HCT116 (cell line): Measurements from ENCODE around the gene POLRMT. TPM values are rescaled to one million over a fixed set of nuclear protein-coding genes. Genes with fewer than 3 reads are reported as not detected.

Source experiments
- ATAC-seq: fragments of 200-7000 bp; cut with Tn5 transposase; 2 replicates; pipeline ENCODE4 v1.9.1; 2020; ENCODE audit warnings: mild to moderate bottlenecking, moderate library complexity
- BruUV-seq: library from RNA; stranded (reverse); fragments of 400-500 nt; replicated peaks from 2 replicates; lab custom pipeline; 2021; lab: Mats Ljungman, UMichigan
- CTCF ChIA-PET: fragments of 300-600 bp; sonication (Branson Sonifier 250); formaldehyde crosslinking; loops from one replicate; lab custom pipeline; 2021; ENCODE audit warnings: antibody characterized with exemption; lab: Charles Lee
- POLR2A ChIA-PET: fragments of 300-600, 350-600 bp; sonication (Branson Sonifier 250); formaldehyde crosslinking; loops from one replicate; lab custom pipeline; 2021; ENCODE audit warnings: antibody characterized with exemption; lab: Charles Lee
- RAD21 ChIA-PET, 2 experiments: fragments of 300-600 bp; sonication (Branson Sonifier 250); formaldehyde crosslinking; loops; one replicate each; lab custom pipeline; 2023; ENCODE audit warnings: low total read pairs in 2 of 2; ENCODE audit not compliant: uncharacterized antibody in 2 of 2, unreplicated experiment in 2 of 2, low non-redundant PET in 1 of 2; lab: Charles Lee
- DNase-seq: peaks from one replicate; pipeline ENCODE4 v3.0.0-alpha.2; 2010; ENCODE audit warnings: low read depth, low spot score
- H2AFZ ChIP-seq: fragments of 200-600 bp; shearing (Covaris generic), sonication (generic); 2 replicates; pipeline ENCODE4 v1.6.1; 2017; ENCODE audit warnings: low read depth, mixed run types, mixed read lengths, antibody characterized with exemption, low read length; ENCODE audit not compliant: poor library complexity, severe bottlenecking
- H3K27ac ChIP-seq: 2 replicates; pipeline ENCODE4 v1.5.1; 2012; ENCODE audit warnings: low read depth, low read length
- H3K27me3 ChIP-seq: fragments of 200-600 bp; sonication (generic); 2 replicates; pipeline ENCODE4 v1.6.1; 2016; ENCODE audit warnings: mixed run types, low read length, mixed read lengths; ENCODE audit not compliant: insufficient read depth
- H3K36me3 ChIP-seq, 2 experiments: fragments of 200-500 bp in 1 of 2; fragments of 200-600 bp in 1 of 2; sonication (Bioruptor generic) in 1 of 2; sonication (generic) in 1 of 2; 2 replicates each; pipeline versions ENCODE4 v1.5.1 to v1.6.1; 2014 to 2016; ENCODE audit warnings: low read length in 2 of 2, inconsistent platforms in 1 of 2, mixed read lengths in 1 of 2, mixed run types in 1 of 2; ENCODE audit not compliant: insufficient read depth in 2 of 2, control insufficient read depth in 1 of 2
- H3K4me1 ChIP-seq, 2 experiments: fragments of 200-600 bp in 1 of 2; sonication (generic) in 1 of 2; 2 replicates each; pipeline versions ENCODE4 v1.5.1 to v1.6.1; 2012 to 2017; ENCODE audit warnings: low read length in 2 of 2, inconsistent platforms in 1 of 2, mild to moderate bottlenecking in 1 of 2, mixed read lengths in 1 of 2, mixed run types in 1 of 2, moderate library complexity in 1 of 2; ENCODE audit not compliant: insufficient read depth in 2 of 2, control insufficient read depth in 1 of 2
- H3K4me2 ChIP-seq: fragments of 200-600 bp; sonication (generic); 2 replicates; pipeline ENCODE4 v1.6.1; 2017; ENCODE audit warnings: mixed run types, low read length, mixed read lengths
- H3K4me3 ChIP-seq, 2 experiments: fragments of 200-600 bp in 1 of 2; sonication (generic) in 1 of 2; replicated peaks in 1 of 2; 2 replicates each; pipeline ENCODE4 v1.5.1; 2011 to 2016; ENCODE audit warnings: low read length in 2 of 2, control low read depth in 1 of 2, low read depth in 1 of 2, mild to moderate bottlenecking in 1 of 2, mixed read lengths in 1 of 2, mixed run types in 1 of 2
- H3K79me2 ChIP-seq: fragments of 200-600 bp; sonication (generic); 2 replicates; pipeline ENCODE4 v1.6.1; 2017; ENCODE audit warnings: mild to moderate bottlenecking, mixed run types, low read length, moderate library complexity, mixed read lengths; ENCODE audit not compliant: insufficient read depth
- H3K9ac ChIP-seq: fragments of 200-600 bp; sonication (generic); 2 replicates; pipeline ENCODE4 v1.6.1; 2016; ENCODE audit warnings: low read length, mixed read lengths
- H3K9me2 ChIP-seq: fragments of 200-600 bp; sonication (generic), shearing (Covaris generic); 2 replicates; pipeline ENCODE4 v1.6.1; 2017; ENCODE audit warnings: mixed run types, mild to moderate bottlenecking, moderate library complexity; ENCODE audit not compliant: insufficient read depth
- H3K9me3 ChIP-seq, 2 experiments: fragments of 200-500 bp in 1 of 2; fragments of 200-600 bp in 1 of 2; sonication (Bioruptor generic) in 1 of 2; sonication (generic) in 1 of 2; 2 replicates each; pipeline ENCODE4 v1.6.1; 2014 to 2017; ENCODE audit warnings: low read length in 2 of 2, mixed read lengths in 2 of 2, inconsistent platforms in 1 of 2, low read depth in 1 of 2, mild to moderate bottlenecking in 1 of 2, mixed run types in 1 of 2, moderate library complexity in 1 of 2; ENCODE audit not compliant: control insufficient read depth in 1 of 2, insufficient read depth in 1 of 2
- H4K20me1 ChIP-seq: fragments of 200-600 bp; sonication (generic), shearing (Covaris generic); 2 replicates; pipeline ENCODE4 v1.6.1; 2017; ENCODE audit warnings: mixed run types, mild to moderate bottlenecking, moderate library complexity; ENCODE audit not compliant: insufficient read depth
- CBX3 ChIP-seq: IDR thresholded peaks from 2 replicates; pipeline ENCODE4 v1.6.1; 2012; ENCODE audit warnings: low read depth
- CEBPB ChIP-seq: IDR thresholded peaks from 2 replicates; pipeline ENCODE4 v1.6.1; 2012; ENCODE audit warnings: low read depth
- EGR1 ChIP-seq: IDR thresholded peaks from 2 replicates; pipeline ENCODE4 v1.6.1; 2012; ENCODE audit warnings: low read depth
- ELF1 ChIP-seq: IDR thresholded peaks from 2 replicates; pipeline ENCODE4 v1.6.1; 2012; ENCODE audit warnings: low read depth, borderline replicate concordance
- EZH2 ChIP-seq: fragments of 200-600 bp; sonication (generic); IDR thresholded peaks from 2 replicates; pipeline ENCODE4 v1.6.1; 2017; ENCODE audit warnings: antibody characterized with exemption, mixed run types
- EZH2phosphoT487 ChIP-seq: fragments of 200-600 bp; IDR thresholded peaks from 2 replicates; pipeline ENCODE4 v1.6.1; 2018; ENCODE audit warnings: antibody characterized with exemption, borderline replicate concordance
- FOSL1 ChIP-seq: IDR thresholded peaks from 2 replicates; pipeline ENCODE4 v1.6.1; 2012; ENCODE audit warnings: low read depth
- POLR2A ChIP-seq: IDR thresholded peaks from 2 replicates; pipeline ENCODE4 v1.7.0; 2011; ENCODE audit warnings: borderline replicate concordance; ENCODE audit not compliant: insufficient read depth, insufficient read length; ENCODE audit errors: extremely low read depth
- POLR2AphosphoS5 ChIP-seq: IDR thresholded peaks from 2 replicates; pipeline ENCODE4 v1.6.1; 2011; ENCODE audit warnings: mild to moderate bottlenecking, low read depth, low read length, moderate library complexity
- RAD21 ChIP-seq: IDR thresholded peaks from 2 replicates; pipeline ENCODE4 v1.6.1; 2012; ENCODE audit warnings: low read depth, mild to moderate bottlenecking
- SIN3A ChIP-seq: IDR thresholded peaks from 2 replicates; pipeline ENCODE4 v1.6.1; 2012; ENCODE audit warnings: low read depth
- SP1 ChIP-seq: IDR thresholded peaks from 2 replicates; pipeline ENCODE4 v1.6.1; 2012; ENCODE audit warnings: low read depth
- SRF ChIP-seq: IDR thresholded peaks from 2 replicates; pipeline ENCODE4 v1.6.1; 2012; ENCODE audit warnings: low read depth
- TCF7L2 ChIP-seq: IDR thresholded peaks from 2 replicates; pipeline ENCODE4 v1.7.0; 2011; ENCODE audit warnings: borderline replicate concordance, inconsistent platforms; ENCODE audit not compliant: insufficient read depth, insufficient read length; ENCODE audit errors: extremely low read depth
- YY1 ChIP-seq: IDR thresholded peaks from 2 replicates; pipeline ENCODE4 v1.6.1; 2011; ENCODE audit warnings: low read length, low read depth, moderate library complexity, mild to moderate bottlenecking; ENCODE audit not compliant: insufficient replicate concordance; ENCODE audit errors: extremely low read depth
- ZBTB33 ChIP-seq: IDR thresholded peaks from 2 replicates; pipeline ENCODE4 v1.6.1; 2011; ENCODE audit warnings: mild to moderate bottlenecking, low read length, moderate library complexity; ENCODE audit not compliant: insufficient replicate concordance; ENCODE audit errors: extremely low read depth
- ZFX ChIP-seq: fragments of 450-650 bp; IDR thresholded peaks from 2 replicates; pipeline ENCODE4 v1.6.1; 2017
- ZNF274 ChIP-seq: fragments of 200-500 bp; sonication (Bioruptor generic); IDR thresholded peaks from 2 replicates; pipeline ENCODE4 v1.6.1; 2014; ENCODE audit warnings: mild to moderate bottlenecking, low read depth, low read length, inconsistent platforms
- intact Hi-C: fragments of 100-400 bp; cut with micrococcal nuclease; formaldehyde crosslinking; loops from 2 replicates; pipeline ENCODE4 v1.10.0; 2022
- total RNA-seq: library from RNA; stranded (reverse); gene quantifications from one replicate; pipeline ENCODE4 v1.2.1, GENCODE V29; 2021; ENCODE audit not compliant: unreplicated experiment
- TF ChIP-seq, protein P1 (sequence below): IDR thresholded peaks from 2 replicates; pipeline ENCODE4 v1.6.1; 2012
- TF ChIP-seq, protein P2 (sequence below): IDR thresholded peaks from 2 replicates; pipeline ENCODE4 v1.6.1; 2012

The POLRMT gene
- total RNA-seq, 1 experiment from 2014 or later: 138 TPM

DNA sequence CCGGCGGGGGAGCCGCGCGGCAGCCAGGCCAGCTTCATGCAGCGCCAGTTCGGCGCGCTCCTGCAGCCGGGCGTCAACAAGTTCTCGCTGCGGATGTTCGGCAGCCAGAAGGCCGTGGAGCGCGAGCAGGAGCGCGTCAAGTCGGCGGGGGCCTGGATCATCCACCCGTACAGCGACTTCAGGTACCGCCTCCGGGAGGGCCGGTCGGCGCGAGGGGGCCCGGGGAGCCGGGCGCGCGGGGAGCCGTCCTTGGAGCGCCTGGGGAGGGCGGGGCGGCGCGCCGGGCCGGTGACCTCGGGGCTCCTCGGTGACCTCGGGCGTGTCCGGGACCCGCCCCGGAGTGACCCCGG, 43.0 kb downstream of the POLRMT start:
- H3K36me3 ChIP-seq: no peaks in the 10 kb centered on the region
- TF ChIP-seq CEBPB (no peak), EZH2 (no peak), FOSL1 (no peak), ZNF274 (no peak), YY1 (no peak), ZFX (no peak), SIN3A (no peak), RAD21 (no peak), EGR1 (no peak)
- TF ChIP-seq, protein P1, sequence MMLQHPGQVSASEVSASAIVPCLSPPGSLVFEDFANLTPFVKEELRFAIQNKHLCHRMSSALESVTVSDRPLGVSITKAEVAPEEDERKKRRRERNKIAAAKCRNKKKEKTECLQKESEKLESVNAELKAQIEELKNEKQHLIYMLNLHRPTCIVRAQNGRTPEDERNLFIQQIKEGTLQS: no peak
- TF ChIP-seq, all 23 proteins: peak for 0
- no TSS peak for BruUV-seq
- H3K4me3 ChIP-seq: no peak overlapping the region
- ATAC-seq (no peak), DNase-seq (no peak)
- H3K9me3 ChIP-seq: no peaks in the 10 kb centered on the region
- H3K9ac ChIP-seq: no peak overlapping the region
- H3K9me2 ChIP-seq: no peaks in the 10 kb centered on the region
- H3K27me3 ChIP-seq: no peaks in the 10 kb centered on the region
- H2AFZ ChIP-seq: no peak overlapping the region
- CTCF ChIA-PET: no interaction called here
- RAD21 ChIA-PET: no interaction called here
- H3K27ac ChIP-seq: no peak overlapping the region
- intact Hi-C loops: no loop called here
- no peaks in the 10 kb centered on the region for H3K79me2 ChIP-seq
- peaks cover 15 to 22% of the 10 kb centered on the region in 2 experiments for H3K4me1 ChIP-seq
- POLR2A ChIA-PET: no interaction called here
- peak overlapping the region; percentile 30; the same call in 1 of the 2 replicates for H3K4me2 ChIP-seq
- H4K20me1 ChIP-seq: no peaks in the 10 kb centered on the region

GRCh38 chr19:589693-590395, 43.5 kb downstream of the POLRMT start, which contains the start of gene HCN2:
Gene HCN2 (plus strand): TSS chr19:589881. CDS start chr19:589946, 65 bp downstream.
- Histone ChIP-seq H3K9me3 (no peaks in the 10 kb centered on the region), H3K4me1 (peaks cover 15 to 22% of the 10 kb centered on the region in 2 experiments), H3K27me3 (no peaks in the 10 kb centered on the region), H3K9ac (peak within 1 kb of the TSS; percentile 35), H3K36me3 (no peaks in the 10 kb centered on the region), H3K9me2 (no peaks in the 10 kb centered on the region), H3K79me2 (no peaks in the 10 kb centered on the region), H3K4me3 (peak within 1 kb of the TSS in 1 of 2 experiments; percentile 51; a peak in 2 of 4 replicates), H4K20me1 (no peaks in the 10 kb centered on the region), H3K27ac (no peak within 1 kb of the TSS; the same call in 1 of the 2 replicates), H3K4me2 (peak within 1 kb of the TSS; percentile 83), H2AFZ (no peak within 1 kb of the TSS)
- DNase-seq (no peak), ATAC-seq (no peak)
- POLR2A ChIA-PET: no interaction called here
- intact Hi-C loops: loop anchor here (2.0 kb wide), 1 partner anchor 145 kb away; no protein-coding TSS in a partner anchor
- CTCF ChIA-PET: no interaction called here
- no TSS peak for BruUV-seq
- TF ChIP-seq ELF1 (no peak), YY1 (no peak), ZFX (no peak), ZBTB33 (no peak), ZNF274 (no peak), TCF7L2 (no peak), CEBPB (no peak), SIN3A (no peak), POLR2A (no peak), SP1 (no peak), SRF (no peak), POLR2AphosphoS5 (no peak), CBX3 (no peak), EZH2phosphoT487 (no peak), EZH2 (no peak)
- TF ChIP-seq, protein P2, sequence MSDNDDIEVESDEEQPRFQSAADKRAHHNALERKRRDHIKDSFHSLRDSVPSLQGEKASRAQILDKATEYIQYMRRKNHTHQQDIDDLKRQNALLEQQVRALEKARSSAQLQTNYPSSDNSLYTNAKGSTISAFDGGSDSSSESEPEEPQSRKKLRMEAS: no peak
- RAD21 ChIA-PET: no interaction called here
